ENCODE measurements around the gene ZC3H7A.

Gene ZC3H7A

DNA sequence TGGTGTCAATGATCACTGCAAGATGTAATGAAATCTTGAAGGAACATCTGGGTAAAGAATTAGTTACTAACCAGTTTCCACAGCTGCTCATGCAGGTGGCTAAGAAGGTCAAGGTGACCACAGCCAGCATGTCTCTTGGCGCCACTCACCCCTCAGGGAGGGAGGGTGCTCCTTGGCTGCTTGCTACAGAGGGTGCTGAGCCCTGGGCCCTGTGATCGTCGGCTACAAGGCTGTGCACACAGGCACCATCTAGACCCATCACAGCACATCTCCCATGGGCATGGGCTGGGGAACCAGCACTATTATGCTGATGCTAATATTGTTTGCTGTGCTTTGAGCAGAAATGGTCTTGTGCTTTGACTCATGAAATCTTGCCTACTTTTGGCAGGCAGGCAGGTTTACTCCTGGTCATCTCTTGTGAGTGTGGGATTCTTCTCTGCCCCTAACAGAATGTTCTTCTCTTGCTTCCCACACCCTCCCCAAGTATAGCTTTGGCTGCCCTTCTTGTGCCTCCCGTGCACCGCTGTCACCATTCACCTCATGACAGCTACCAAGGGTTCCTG is 90.8 kb downstream of the ZC3H7A start:
- Mint-ChIP-seq H3K4me1 (peaks cover 5 to 18% of the 10 kb centered on the region in 2 donors), H3K27me3 (no peaks in the 10 kb centered on the region), H3K4me3 (no peak overlapping the region), H3K36me3 (peaks cover 35 to 48% of the 10 kb centered on the region in 2 donors), H3K27ac (no peak overlapping the region), H3K9me3 (no peaks in the 10 kb centered on the region)
- DNase-seq (no peak), ATAC-seq (replicated peaks) (peak; percentile 39 to 60)

DNA sequence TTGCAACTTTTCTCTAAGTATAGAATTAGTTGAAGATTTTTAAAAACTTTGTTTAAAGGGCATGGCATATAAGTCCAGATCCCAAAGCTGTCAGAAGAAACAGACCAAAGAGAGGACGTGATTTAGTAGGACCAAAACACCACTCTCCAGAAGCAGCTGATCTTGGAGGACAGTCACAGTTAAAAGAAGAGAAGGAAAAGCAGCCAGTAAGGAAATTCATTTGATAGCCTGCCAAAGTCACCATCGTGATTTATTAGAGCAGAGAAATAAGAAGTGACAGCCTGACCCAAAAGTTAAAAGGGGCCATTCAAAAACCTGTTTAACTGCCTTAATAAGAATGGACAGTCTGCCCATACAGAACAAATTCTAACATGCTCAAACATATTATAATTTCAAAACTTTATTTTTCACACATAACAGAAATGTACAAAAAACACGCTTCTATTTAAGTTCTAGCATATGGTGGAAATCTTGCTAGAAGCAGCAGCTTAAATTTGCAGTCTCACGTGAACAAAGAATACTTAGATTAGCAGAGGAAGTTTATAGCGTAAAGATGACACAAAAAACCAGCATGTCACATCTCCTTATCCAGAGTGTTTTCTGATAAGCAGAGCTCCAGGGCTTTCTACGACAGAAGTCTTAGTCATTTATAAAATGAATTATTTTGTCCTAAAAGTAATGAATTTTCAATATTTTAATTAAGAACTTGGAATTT is 91.6 kb downstream of the ZC3H7A start:
- peaks cover 5 to 16% of the 10 kb centered on the region in 2 donors for H3K4me1 Mint-ChIP-seq
- H3K4me3 Mint-ChIP-seq, result no peak overlapping the region
- DNase-seq (no peak), ATAC-seq (replicated peaks) (no peak)
- no peak overlapping the region for H3K27ac Mint-ChIP-seq
- H3K36me3 Mint-ChIP-seq, result peaks cover 36 to 51% of the 10 kb centered on the region in 2 donors
- H3K9me3 Mint-ChIP-seq, result no peaks in the 10 kb centered on the region
- no peaks in the 10 kb centered on the region for H3K27me3 Mint-ChIP-seq

Data from stimulated activated naive B cell treated with anti-CD40 and anti-IgM and Interleukin-4, amounts not matched to agents 10 μg/mL and 1 μg/mL and 100 μg/mL, for 72 hours (primary cell).